ENCODE measurements around the gene AJM1.
"Not testable (repeated sequence)": the region's sequence is repeated elsewhere in the genome, so short reads cannot be mapped to it uniquely, and the experiment has no call there.

Gene AJM1

GRCh38 chr9:136855461-136856078 is 13.3 kb downstream of the AJM1 start:
- DNase-seq (ENCODE audit: low read depth in 2 of 2) = no peak

- no peak for DNase-seq (ENCODE audit: low read depth in 2 of 2)
Observed at GRCh38 chr9:136856079-136856476, 13.8 kb downstream of the AJM1 start.

GRCh38 chr9:136856541-136857141 is 14.4 kb downstream of the AJM1 start:
- DNase-seq (ENCODE audit: low read depth in 2 of 2) = no peak

- DNase-seq (ENCODE audit: low read depth in 2 of 2) = no peak
Observed at GRCh38 chr9:136857166-136857565, 14.9 kb downstream of the AJM1 start.

- no peak for DNase-seq (ENCODE audit: low read depth in 2 of 2)
Observed at GRCh38 chr9:136857581-136858412, 15.5 kb downstream of the AJM1 start.

- DNase-seq (ENCODE audit: low read depth in 2 of 2) = no peak
Observed at GRCh38 chr9:136858452-136858843, 16.2 kb downstream of the AJM1 start.

- DNase-seq (ENCODE audit: low read depth in 2 of 2) = no peak
Observed at GRCh38 chr9:136858844-136859757, 16.8 kb downstream of the AJM1 start.

GRCh38 chr9:136860529-136860928 is 18.3 kb downstream of the AJM1 start:
- no peak for DNase-seq (ENCODE audit: low read depth in 2 of 2)

- no peak for DNase-seq (ENCODE audit: low read depth in 2 of 2)
Observed at GRCh38 chr9:136860933-136861873, 18.9 kb downstream of the AJM1 start.

- DNase-seq (ENCODE audit: low read depth in 2 of 2) = no peak
Observed at GRCh38 chr9:136861874-136862457, 19.7 kb downstream of the AJM1 start.

GRCh38 chr9:136862849-136863622 is 20.8 kb downstream of the AJM1 start:
- no peak for DNase-seq (ENCODE audit: low read depth in 2 of 2)

- no peak for DNase-seq (ENCODE audit: low read depth in 2 of 2)
Observed at GRCh38 chr9:136863623-136864273, 21.5 kb downstream of the AJM1 start.

GRCh38 chr9:136865041-136865767 is 22.9 kb downstream of the AJM1 start:
- DNase-seq (ENCODE audit: low read depth in 2 of 2) = no peak

- no peak for DNase-seq (ENCODE audit: low read depth in 2 of 2)
Observed at GRCh38 chr9:136865768-136866103, 23.5 kb downstream of the AJM1 start.

GRCh38 chr9:136866898-136867421 is 24.7 kb downstream of the AJM1 start:
- not testable (repeated sequence) for DNase-seq (ENCODE audit: low read depth in 2 of 2)

- no peak for DNase-seq (ENCODE audit: low read depth in 2 of 2)
Observed at GRCh38 chr9:136867480-136867879, 25.2 kb downstream of the AJM1 start.

GRCh38 chr9:136867917-136868316 is 25.6 kb downstream of the AJM1 start:
- no peak for DNase-seq (ENCODE audit: low read depth in 2 of 2)

- no peak for DNase-seq (ENCODE audit: low read depth in 2 of 2)
Observed at GRCh38 chr9:136868644-136869043, 26.4 kb downstream of the AJM1 start.

Measured in stimulated activated CD4-positive, alpha-beta T cell treated with anti-CD3 and anti-CD28 coated beads, Interleukin-1b, Interleukin-23, amount 100 ng/mL, for 1 hour (primary cell).